ENCODE measurements around the gene KRTAP13-3.

The KRTAP13-3 gene

GRCh38 chr21:30425826-30426225 is at the start of gene KRTAP13-3:
Gene KRTAP13-3, minus strand, starts transcription at chr21:30425926. Its CDS starts 14 bp downstream, at chr21:30425912.
- DNase-seq (ENCODE audit: low read depth): no peak

GRCh38 chr21:30468900-30469714 is 43.4 kb upstream of the KRTAP13-3 start:
- no peak for DNase-seq (ENCODE audit: low read depth)

GRCh38 chr21:30463713-30464112 is 38.0 kb upstream of the KRTAP13-3 start:
- no peak for DNase-seq (ENCODE audit: low read depth)

- no peak for DNase-seq (ENCODE audit: low read depth)
These were observed 22.8 kb upstream of the KRTAP13-3 start for GRCh38 chr21:30448514-30448913.

- DNase-seq (ENCODE audit: low read depth): no peak
These were observed 21.3 kb upstream of the KRTAP13-3 start for GRCh38 chr21:30447056-30447455.

GRCh38 chr21:30444204-30444603 is 18.5 kb upstream of the KRTAP13-3 start:
- no peak for DNase-seq (ENCODE audit: low read depth)

GRCh38 chr21:30443226-30443625 is 17.5 kb upstream of the KRTAP13-3 start:
- DNase-seq (ENCODE audit: low read depth): no peak

GRCh38 chr21:30439975-30440374 is 14.2 kb upstream of the KRTAP13-3 start, which contains the start of gene KRTAP15-1:
Gene KRTAP15-1, plus strand, starts transcription at chr21:30440275. Its CDS starts 53 bp downstream, at chr21:30440328.
- no peak for DNase-seq (ENCODE audit: low read depth)

- no peak for DNase-seq (ENCODE audit: low read depth)
These were observed 11.4 kb upstream of the KRTAP13-3 start for GRCh38 chr21:30437010-30437565.

GRCh38 chr21:30434033-30434631 is 8.4 kb upstream of the KRTAP13-3 start:
- DNase-seq (ENCODE audit: low read depth): no peak

- no peak for DNase-seq (ENCODE audit: low read depth)
These were observed 4.5 kb upstream of the KRTAP13-3 start, which contains the start of gene KRTAP13-4 for GRCh38 chr21:30430170-30430655. Gene KRTAP13-4, plus strand, starts transcription at chr21:30430220. Its CDS starts 56 bp downstream, at chr21:30430276.

GRCh38 chr21:30426731-30427130 is 1.0 kb upstream of the KRTAP13-3 start:
- DNase-seq (ENCODE audit: low read depth): no peak

GRCh38 chr21:30415993-30416392 is 9.7 kb downstream of the KRTAP13-3 start:
- DNase-seq (ENCODE audit: low read depth): no peak

GRCh38 chr21:30408782-30409494 is 16.8 kb downstream of the KRTAP13-3 start:
- DNase-seq (ENCODE audit: low read depth): no peak

GRCh38 chr21:30395731-30396130 is 30.0 kb downstream of the KRTAP13-3 start, which contains the start of gene KRTAP13-1:
Gene KRTAP13-1, plus strand, starts transcription at chr21:30396031. Its CDS starts 56 bp downstream, at chr21:30396087.
- no peak for DNase-seq (ENCODE audit: low read depth)

GRCh38 chr21:30391492-30392025 is 34.2 kb downstream of the KRTAP13-3 start:
- DNase-seq (ENCODE audit: low read depth): no peak

GRCh38 chr21:30382201-30382600 is 43.5 kb downstream of the KRTAP13-3 start:
- DNase-seq (ENCODE audit: low read depth): no peak
